ENCODE measurements around the gene CEP72. TPM values are rescaled to one million over a fixed set of nuclear protein-coding genes. Genes with fewer than 3 reads are reported as not detected.

The CEP72 gene
- total RNA-seq, 4 donors from 2014 or later, result 0.83 to 1.8 (median 1.5) TPM

DNA sequence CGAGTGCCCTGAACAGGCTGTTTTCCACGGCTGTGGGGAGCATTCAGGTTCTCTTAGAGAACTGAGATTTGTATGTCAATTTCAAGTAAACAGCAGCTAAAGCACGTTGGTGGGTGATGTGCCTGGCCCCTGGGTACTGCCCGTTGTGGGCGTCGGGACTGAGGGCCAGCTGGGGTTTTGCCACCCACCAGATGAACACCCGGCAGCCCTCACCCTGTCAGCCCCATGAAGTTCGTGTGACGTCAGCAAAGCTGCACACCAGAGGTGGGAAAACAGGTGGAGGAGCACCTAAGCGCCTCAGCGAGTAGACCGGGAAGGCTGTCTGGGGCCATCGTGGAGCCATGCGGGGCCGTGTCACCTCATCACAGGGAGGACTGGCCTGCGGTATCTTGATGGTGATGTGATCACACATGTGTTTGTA, 9.2 kb downstream of the CEP72 start:
- no peak for TF ChIP-seq POLR2A (IDR thresholded peaks at IDR 0.05; ENCODE audit: low read depth)
- no peak for TF ChIP-seq EP300 (IDR thresholded peaks at IDR 0.05)
- TF ChIP-seq POLR2AphosphoS5 (IDR thresholded peaks at IDR 0.05), result no peak
- TF ChIP-seq, protein P1, sequence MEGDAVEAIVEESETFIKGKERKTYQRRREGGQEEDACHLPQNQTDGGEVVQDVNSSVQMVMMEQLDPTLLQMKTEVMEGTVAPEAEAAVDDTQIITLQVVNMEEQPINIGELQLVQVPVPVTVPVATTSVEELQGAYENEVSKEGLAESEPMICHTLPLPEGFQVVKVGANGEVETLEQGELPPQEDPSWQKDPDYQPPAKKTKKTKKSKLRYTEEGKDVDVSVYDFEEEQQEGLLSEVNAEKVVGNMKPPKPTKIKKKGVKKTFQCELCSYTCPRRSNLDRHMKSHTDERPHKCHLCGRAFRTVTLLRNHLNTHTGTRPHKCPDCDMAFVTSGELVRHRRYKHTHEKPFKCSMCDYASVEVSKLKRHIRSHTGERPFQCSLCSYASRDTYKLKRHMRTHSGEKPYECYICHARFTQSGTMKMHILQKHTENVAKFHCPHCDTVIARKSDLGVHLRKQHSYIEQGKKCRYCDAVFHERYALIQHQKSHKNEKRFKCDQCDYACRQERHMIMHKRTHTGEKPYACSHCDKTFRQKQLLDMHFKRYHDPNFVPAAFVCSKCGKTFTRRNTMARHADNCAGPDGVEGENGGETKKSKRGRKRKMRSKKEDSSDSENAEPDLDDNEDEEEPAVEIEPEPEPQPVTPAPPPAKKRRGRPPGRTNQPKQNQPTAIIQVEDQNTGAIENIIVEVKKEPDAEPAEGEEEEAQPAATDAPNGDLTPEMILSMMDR (IDR thresholded peaks at IDR 0.05), result no peak
- intact Hi-C loops (cut with DNase I), result no loop called here
- no peak for DNase-seq (ENCODE audit: extremely low spot score)

DNA sequence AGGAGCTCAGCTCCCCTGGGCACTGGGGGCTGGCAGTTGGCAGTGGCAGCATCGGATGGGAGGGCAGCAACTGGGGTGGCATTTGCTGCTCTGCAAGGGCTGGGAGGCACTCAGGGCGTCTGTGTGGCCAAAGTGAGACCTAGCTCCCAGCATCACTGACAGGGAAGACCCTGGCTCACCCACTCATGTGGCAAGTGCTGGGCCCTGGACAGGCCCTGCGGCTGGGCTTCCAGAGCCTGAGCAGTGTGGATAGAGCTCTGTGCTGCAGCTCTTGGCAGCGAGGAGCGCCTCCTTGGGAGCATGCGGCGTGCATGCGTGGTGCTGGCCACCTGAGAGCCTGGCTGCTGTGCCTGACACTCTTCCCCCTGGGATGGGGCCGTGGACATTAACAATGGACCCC, 10.2 kb downstream of the CEP72 start:
- no peak overlapping the region for H3K4me3 ChIP-seq
- H3K4me1 ChIP-seq, result no peaks in the 10 kb centered on the region
- H3K27ac ChIP-seq (replicated peaks in 1 of 4), result no peak overlapping the region
- H3K9me3 ChIP-seq, result no peaks in the 10 kb centered on the region
- TF ChIP-seq, protein P1 (IDR thresholded peaks at IDR 0.05), result no peak
- intact Hi-C loops (cut with DNase I), result no loop called here
- H3K27me3 ChIP-seq, result no peaks in the 10 kb centered on the region
- H3K36me3 ChIP-seq, result peaks cover 14 to 69% (median 41%) of the 10 kb centered on the region in 4 donors
- DNase-seq (ENCODE audit: extremely low spot score), result no peak
- 95% methylated on average over 9 of the region's 9 CpGs for WGBS

More for the DNA sequence above, 9.2 kb downstream of the CEP72 start:
- no peak overlapping the region for H3K4me3 ChIP-seq
- no peaks in the 10 kb centered on the region for H3K4me1 ChIP-seq
- 98% methylated on average over 16 of the region's 16 CpGs for WGBS
- peaks cover 14 to 65% (median 41%) of the 10 kb centered on the region in 4 donors for H3K36me3 ChIP-seq
- H3K9me3 ChIP-seq, result no peaks in the 10 kb centered on the region
- no peak overlapping the region for H3K27ac ChIP-seq (replicated peaks in 1 of 4)
- H3K27me3 ChIP-seq, result no peaks in the 10 kb centered on the region

DNA sequence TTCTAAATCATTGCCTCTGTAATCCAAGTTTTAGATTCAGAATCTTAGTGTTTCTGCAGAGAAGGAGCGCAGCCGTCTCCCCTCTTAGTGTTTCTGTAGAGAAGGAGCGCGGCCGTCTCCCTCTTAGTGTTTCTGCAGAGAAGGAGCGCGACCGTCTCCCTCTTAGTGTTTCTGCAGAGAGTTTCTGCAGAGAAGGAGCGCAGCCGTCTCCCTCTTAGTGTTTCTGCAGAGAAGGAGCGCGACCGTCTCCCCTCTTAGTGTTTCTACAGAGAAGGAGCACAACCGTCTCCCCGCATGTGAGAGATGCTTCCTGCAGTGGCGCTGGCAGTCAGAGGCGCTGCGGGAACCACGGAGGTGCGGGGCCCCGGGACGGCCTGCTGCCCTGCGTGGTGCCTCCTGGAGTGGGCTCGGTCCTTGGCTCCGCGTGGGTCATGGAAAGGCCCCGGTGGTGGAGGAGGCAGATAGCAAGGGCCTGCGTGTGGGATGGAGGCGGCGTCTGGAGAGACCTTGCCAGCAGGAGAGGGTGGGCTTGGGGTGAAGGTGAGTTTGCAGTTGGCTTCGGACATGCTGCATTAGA, 10.9 kb downstream of the CEP72 start:
- no peak for DNase-seq (ENCODE audit: extremely low spot score)
- intact Hi-C loops (cut with DNase I), result no loop called here

DNA sequence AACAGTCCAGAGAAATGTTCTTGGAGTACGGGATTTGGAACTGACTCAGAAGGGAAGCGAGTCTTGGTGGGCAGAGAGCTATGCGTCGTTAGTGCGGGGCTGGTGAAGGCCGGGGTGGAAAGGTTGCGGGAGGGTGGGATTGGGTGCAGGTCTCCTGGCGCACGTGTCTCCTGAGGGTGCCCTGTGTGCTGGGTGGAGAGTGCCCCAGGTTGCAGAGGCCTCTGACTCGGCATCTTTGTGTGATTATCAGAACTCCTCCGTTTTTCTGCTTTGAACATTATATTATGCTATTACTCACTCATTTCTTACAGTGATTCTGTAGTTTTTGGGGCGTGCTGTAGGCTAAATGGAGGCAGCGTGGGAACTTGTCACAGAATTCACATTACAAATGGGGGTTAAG, 11.4 kb downstream of the CEP72 start:
- no peaks in the 10 kb centered on the region for H3K9me3 ChIP-seq
- H3K4me3 ChIP-seq, result no peak overlapping the region
- intact Hi-C loops (cut with DNase I), result no loop called here
- no peak overlapping the region for H3K27ac ChIP-seq (replicated peaks in 1 of 4)
- H3K36me3 ChIP-seq, result peaks cover 14 to 77% (median 43%) of the 10 kb centered on the region in 4 donors
- DNase-seq (ENCODE audit: extremely low spot score), result no peak
- no peaks in the 10 kb centered on the region for H3K27me3 ChIP-seq
- TF ChIP-seq POLR2AphosphoS5 (IDR thresholded peaks at IDR 0.05) (no peak), EP300 (IDR thresholded peaks at IDR 0.05) (no peak), POLR2A (IDR thresholded peaks at IDR 0.05; ENCODE audit: low read depth) (no peak)
- TF ChIP-seq, protein P1 (IDR thresholded peaks at IDR 0.05), result no peak
- H3K4me1 ChIP-seq, result no peaks in the 10 kb centered on the region
- 96% methylated on average over 13 of the region's 13 CpGs for WGBS

More for the DNA sequence above, 10.9 kb downstream of the CEP72 start:
- Histone ChIP-seq H3K9me3 (no peaks in the 10 kb centered on the region), H3K4me1 (no peaks in the 10 kb centered on the region), H3K4me3 (no peak overlapping the region), H3K27me3 (no peaks in the 10 kb centered on the region), H3K36me3 (peaks cover 14 to 73% (median 43%) of the 10 kb centered on the region in 4 donors), H3K27ac (replicated peaks in 1 of 4) (no peak overlapping the region)
- TF ChIP-seq POLR2A (IDR thresholded peaks at IDR 0.05; ENCODE audit: low read depth) (no peak), EP300 (IDR thresholded peaks at IDR 0.05) (no peak), POLR2AphosphoS5 (IDR thresholded peaks at IDR 0.05) (no peak)
- TF ChIP-seq, protein P1 (IDR thresholded peaks at IDR 0.05), result no peak
- WGBS, result 96% methylated on average over 31 of the region's 31 CpGs

Data from esophagus muscularis mucosa (tissue), 4 donors.